Germinal center (tissue), 1 donor: ENCODE data around the gene LOXHD1.

Experiments used
- DNase-seq: peaks from one replicate; pipeline ENCODE4 v3.0.0; 2012; ENCODE audit warnings: mixed read lengths, low spot score

The LOXHD1 gene

GRCh38 chr18:46445522-46446313 is 211.3 kb downstream of the LOXHD1 start:
- no peak for DNase-seq

- DNase-seq = no peak
Measured at GRCh38 chr18:46439037-46439436, 218.0 kb downstream of the LOXHD1 start.

GRCh38 chr18:46437061-46437460 is 220.0 kb downstream of the LOXHD1 start:
- no peak for DNase-seq

GRCh38 chr18:46436621-46437020 is 220.4 kb downstream of the LOXHD1 start:
- DNase-seq = no peak

GRCh38 chr18:46435031-46435430 is 222.0 kb downstream of the LOXHD1 start:
- DNase-seq = no peak

- no peak for DNase-seq
Measured at GRCh38 chr18:46434629-46435028, 222.4 kb downstream of the LOXHD1 start.

GRCh38 chr18:46433121-46433826 is 223.7 kb downstream of the LOXHD1 start:
- no peak for DNase-seq

GRCh38 chr18:46431522-46432171 is 225.4 kb downstream of the LOXHD1 start:
- no peak for DNase-seq

- DNase-seq = no peak
Measured at GRCh38 chr18:46429649-46430224, 227.3 kb downstream of the LOXHD1 start.

- DNase-seq = no peak
Measured at GRCh38 chr18:46429130-46429529, 227.9 kb downstream of the LOXHD1 start.

- DNase-seq = no peak
Measured at GRCh38 chr18:46428368-46428767, 228.7 kb downstream of the LOXHD1 start.

GRCh38 chr18:46427216-46427995 is 229.6 kb downstream of the LOXHD1 start:
- no peak for DNase-seq
